ENCODE results near the gene MILR1.
"Not testable (repeated sequence)": the region's sequence is repeated elsewhere in the genome, so short reads cannot be mapped to it uniquely, and the experiment has no call there.

DNA sequence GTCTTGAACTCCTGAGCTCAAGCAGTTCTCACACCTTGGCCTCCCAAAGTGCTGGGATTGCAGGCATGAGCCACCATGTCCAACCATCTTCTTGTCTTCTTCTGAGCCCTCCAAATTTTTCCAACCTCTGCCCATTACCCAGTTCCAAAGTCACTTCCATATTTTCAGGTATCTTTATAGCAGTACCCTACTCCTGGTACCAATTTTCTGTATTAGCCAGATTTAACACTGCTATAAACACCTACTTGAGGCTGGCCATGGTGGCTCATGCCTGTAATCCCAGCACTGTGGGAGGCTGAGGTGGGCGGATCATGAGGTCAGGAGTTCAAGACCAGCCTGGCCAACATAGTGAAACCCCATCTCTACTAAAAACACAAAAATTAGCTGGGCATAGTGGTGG, 9.4 kb upstream of the MILR1 start:
- not testable (repeated sequence) for TF ChIP-seq EZH2 (IDR thresholded peaks at IDR 0.05); FOXP2 (optimal IDR thresholded peaks at IDR 0.05; ENCODE audit: control extremely low read depth, extremely low read length, insufficient read depth)

Data from SK-N-MC (cell line).